ENCODE data around the gene CACNA1D.
A peak's percentile ranks its signal among the peaks of the same experiment; 100 is the strongest.

Gene CACNA1D

DNA sequence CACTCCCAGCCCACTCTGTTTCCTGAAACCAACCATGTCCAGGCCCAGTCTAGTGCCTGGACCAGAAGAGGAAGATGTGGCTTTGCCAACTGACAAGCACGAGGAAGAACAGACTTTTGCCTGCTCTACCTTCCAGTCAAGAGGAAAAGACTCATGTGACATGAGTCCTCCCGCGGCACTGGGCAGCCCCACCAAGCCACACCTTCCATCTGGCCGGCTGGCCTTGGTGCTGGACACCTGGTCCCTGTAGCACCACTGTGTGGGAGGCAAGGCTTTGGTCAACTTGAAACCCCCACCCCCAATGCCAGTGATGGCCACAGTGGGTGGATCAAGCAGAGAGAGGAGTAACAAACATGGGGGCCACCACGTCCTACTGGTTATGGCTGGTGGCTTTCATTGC is 339.3 kb downstream of the CACNA1D start:
- DNase-seq, result no peak

DNA sequence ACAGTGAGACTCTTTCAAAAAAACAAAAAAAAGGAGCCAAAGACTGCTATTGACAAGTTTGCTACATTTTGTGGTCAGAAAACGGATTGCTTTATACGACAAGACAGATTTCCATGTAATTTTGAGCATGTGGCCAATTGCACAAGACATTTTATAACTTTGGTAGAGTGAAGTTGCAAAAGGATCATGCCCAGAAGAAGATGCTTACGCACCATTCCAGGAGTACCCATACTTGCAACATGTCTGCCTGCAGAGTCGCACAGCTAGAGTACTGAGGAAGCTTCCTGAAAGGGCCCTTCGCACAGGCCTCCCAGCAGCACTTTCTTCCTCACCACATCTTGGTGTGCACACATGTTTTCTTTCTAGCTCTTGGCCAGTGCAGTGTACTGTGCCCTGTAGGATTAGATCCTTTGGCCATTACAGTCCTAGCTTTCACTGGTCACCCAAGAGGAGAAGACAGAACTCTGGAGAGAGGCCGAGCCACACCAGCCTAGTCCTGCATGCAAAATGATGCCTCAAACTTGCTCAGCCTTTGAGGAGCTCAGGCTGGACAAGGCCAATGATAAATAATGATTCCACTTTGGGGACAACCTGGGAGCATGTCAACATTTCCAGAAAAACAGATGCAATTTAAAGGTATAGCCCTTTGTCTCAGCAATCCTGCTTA is 340.2 kb downstream of the CACNA1D start:
- DNase-seq, result no peak

DNA sequence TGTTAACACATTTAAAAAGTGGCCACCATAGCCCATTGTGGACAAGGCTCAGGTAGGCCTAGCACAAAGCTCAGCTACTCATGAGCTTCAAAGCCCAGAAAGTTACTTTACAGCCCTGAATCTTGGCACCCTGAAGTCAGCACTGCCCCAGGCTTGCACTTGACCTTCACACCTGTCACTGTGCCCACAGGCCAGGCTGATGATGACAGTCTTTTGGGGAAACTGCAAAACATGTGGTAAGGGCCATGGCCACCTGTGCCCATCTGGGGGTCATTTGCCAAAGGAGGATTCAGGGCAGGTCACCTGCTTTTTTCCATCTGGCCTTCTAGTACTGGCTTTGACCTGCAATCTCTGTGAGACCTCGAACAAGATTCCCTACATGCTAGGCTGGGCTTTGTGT is 340.8 kb downstream of the CACNA1D start:
- no peak for DNase-seq

DNA sequence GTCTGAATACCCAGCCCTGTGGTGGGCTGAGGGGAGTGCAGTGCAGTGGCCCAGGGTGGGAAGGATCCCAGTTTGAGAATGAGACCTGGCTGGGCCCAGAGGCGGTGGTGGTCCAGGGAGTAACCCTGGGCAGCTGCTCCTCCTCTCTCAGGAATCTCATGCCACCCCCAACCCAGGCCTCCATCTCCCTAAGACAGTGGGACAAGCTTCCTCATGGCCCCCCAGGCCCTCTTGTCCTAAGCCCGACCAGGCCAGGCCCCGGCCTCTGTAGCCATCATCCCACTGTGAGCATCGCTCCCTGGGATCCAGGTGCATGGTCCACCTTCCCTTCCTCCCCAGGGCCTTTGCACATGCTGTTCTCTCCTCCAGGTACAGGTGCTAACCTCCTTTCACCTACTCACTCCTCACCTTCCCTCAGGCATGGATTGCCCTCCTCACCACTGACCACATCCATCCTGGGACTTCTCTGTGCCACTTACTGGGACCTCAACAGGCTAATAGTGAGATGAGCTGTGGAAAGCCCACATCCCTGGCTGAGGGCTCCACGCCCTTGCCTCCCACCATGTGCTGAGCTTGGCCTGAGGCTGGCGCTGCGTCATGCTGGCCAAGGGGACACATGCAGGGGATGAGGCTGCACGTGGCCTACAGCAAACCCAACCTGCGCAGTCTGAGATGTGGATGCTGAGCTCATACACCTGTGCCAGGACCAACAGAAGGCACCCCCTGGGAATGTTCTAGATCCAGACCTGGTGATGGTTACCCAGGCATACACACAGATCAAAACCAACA is 341.9 kb downstream of the CACNA1D start:
- no peak for DNase-seq

GRCh38 chr3:53837331-53837730 is 342.9 kb downstream of the CACNA1D start:
- no peak for DNase-seq

DNA sequence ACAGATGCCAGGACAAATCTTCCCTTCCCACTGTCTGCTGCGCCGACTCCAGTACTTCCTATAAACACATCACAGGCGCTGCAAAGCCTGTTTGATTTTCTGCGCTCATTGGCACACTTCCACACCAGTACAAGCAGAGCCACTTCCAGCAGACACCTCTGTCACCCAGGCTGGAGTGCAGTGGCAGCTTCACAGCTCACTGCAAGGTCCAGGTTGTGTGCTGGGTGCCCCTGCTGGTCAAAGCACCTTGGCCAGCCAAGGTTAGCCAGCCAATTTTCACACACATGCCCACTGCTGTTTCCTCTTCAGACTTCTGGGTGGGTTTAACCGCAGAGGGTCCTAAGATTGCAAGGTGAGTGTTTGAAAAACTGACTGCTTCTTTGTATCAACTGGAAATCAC is 346.9 kb downstream of the CACNA1D start:
- DNase-seq, result no peak

DNA sequence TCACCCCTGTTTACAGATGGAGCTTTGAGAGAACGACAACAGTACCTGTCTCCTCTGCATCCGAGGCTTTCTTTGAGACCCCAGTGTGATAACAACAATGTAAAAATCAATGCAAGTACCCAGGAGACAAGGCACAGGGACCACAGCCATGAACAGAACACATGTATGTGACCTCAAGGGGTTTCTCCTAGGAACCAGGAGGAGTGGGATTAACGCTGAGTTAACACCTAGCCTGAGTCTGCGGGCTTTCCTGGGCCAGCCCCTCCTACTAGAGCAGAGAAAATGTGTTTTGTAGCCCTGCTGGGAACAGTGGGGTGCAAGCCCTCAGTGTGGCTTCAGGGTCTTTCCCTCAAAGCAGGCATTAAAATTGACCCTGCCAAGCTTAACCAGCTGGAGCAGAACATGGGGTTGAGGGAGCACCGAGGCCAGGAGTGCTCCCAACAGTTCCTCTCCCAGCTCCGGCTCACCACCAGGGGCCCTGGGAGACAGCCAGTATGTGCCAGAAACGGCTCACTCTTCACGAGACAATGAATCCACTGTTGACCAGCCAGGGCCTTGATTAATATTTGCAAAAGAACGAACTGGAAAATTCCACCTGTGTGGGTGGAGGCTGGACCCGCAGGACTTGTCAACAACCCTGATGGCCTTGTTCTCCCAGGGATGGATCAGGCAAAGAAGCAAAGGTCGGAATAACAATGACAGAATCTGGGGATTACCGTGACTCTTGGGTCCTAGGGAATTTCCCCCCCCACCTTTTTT is 348.2 kb downstream of the CACNA1D start:
- peak; percentile 22 for DNase-seq

DNA sequence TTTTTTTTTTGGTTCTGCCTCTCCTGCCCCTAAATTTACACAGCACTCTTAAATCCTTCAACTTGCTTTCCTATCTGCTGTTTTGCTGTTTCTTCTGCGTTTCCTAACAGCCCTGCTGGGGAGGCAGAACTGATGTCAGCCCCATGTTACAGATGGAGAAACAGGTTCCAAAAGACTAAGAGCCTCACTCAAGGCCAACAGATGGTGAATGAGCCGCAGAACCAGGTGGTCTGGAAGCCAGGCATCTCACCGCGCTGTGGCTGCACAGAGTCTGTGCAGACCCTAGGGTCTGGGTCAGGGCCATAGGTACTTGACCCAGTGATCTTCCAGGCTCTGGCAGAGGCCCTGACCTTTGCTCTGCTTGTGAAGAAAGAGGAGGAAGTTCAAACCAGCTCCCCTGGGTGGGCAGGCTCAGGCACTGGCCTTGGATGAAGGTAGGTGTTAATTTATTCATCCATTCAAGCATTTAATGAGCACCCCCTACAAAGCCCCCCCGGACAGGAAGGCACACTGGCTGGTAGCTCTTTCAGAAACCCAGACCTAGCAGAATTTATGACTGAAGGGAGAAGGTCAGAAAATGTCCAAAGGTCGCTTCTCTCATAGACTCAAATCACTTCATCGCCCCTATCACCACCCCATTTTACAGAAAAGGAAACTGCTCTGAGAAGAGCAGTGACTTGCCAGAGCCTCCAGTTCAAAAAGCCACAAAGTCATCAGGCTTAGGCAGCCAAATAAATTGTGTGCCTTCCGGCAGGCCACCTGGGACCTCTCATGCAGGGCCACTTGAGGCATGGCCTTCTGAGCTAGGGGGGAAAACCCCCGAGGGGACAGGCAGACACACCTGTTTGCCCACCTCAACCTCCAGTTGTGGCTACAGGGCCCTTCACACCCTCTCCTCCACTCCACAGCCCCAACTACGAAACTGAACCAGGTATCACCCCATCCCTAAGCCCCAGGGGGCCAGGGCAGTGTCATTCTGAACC is 349.1 kb downstream of the CACNA1D start:
- DNase-seq, result no peak

GRCh38 chr3:53844262-53845102 is 350.1 kb downstream of the CACNA1D start:
- DNase-seq, result no peak

GRCh38 chr3:53845103-53845880 is 350.9 kb downstream of the CACNA1D start:
- peak; percentile 2 for DNase-seq

DNA sequence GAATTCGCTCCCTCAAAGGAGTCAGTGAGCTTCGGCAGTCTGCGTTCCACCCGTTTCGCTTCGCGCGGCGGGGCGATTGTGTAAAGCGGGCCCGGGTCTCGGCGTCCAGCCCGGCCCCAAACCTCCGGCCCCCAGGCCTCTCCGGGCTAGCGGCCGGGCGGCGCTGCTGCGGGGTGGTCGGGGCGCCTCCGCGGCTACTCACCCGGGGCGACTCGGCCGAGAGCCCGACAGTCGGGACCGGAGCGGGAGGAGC is 351.4 kb downstream of the CACNA1D start:
- DNase-seq, result no peak

- DNase-seq, result peak; percentile 34
These were observed 351.9 kb downstream of the CACNA1D start, which contains the start of the genes CHDH and IL17RB for GRCh38 chr3:53846134-53846850. CHDH (minus strand) TSS chr3:53846419; CDS start chr3:53824008, 22,411 bp downstream. IL17RB (plus strand) TSS chr3:53846568; CDS start chr3:53846589, 21 bp downstream.

DNA sequence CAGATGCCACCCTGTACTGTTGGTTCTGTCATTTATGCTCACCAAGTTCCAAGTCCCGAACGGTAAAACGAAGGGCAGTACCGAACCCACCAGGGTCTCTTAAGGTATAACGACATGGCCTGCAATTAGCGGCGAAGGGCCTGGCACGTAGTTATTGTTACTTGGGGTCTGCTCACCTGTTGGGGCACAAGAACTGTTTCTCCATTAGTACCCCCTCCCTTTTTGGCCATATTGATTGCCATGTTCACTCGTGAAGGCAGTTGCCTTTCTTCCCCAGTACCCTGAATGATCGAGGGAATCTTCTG is 352.4 kb downstream of the CACNA1D start:
- DNase-seq, result no peak

DNA sequence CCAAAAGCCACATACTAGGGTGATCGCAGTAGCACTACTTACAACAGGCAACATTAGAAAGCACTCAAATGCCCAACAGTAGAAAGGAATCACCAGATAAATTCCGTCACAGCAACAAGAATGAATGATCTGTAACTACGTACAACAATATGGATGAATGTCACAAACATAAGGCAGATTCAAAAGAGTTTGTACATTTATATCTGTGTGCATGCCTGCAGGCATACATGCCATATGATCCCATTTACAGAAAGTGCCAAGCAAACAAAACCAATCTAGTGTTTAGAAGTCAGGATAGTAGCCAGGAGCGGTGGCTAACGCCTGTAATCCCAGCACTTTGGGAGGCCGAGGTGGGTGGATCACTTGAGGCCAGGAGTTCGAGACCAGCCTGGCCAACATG is 355.5 kb downstream of the CACNA1D start:
- DNase-seq, result no peak

- DNase-seq, result no peak
These were observed 356.5 kb downstream of the CACNA1D start for GRCh38 chr3:53850895-53851294.

- DNase-seq, result no peak
These were observed 362.6 kb downstream of the CACNA1D start for GRCh38 chr3:53856964-53857363.

DNA sequence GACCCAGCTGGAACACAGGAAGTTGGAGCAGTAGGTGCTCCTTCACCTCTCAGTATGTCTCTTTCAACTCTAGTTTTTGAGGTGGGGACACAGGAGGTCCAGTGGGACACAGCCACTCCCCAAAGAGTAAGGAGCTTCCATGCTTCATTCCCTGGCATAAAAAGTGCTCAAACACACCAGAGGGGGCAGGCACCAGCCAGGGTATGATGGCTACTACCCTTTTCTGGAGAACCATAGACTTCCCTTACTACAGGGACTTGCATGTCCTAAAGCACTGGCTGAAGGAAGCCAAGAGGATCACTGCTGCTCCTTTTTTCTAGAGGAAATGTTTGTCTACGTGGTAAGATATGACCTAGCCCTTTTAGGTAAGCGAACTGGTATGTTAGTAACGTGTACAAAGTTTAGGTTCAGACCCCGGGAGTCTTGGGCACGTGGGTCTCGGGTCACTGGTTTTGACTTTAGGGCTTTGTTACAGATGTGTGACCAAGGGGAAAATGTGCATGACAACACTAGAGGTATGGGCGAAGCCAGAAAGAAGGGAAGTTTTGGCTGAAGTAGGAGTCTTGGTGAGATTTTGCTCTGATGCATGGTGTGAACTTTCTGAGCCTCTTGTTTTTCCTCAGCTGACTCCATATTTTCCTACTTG is 363.8 kb downstream of the CACNA1D start:
- DNase-seq, result no peak

DNA sequence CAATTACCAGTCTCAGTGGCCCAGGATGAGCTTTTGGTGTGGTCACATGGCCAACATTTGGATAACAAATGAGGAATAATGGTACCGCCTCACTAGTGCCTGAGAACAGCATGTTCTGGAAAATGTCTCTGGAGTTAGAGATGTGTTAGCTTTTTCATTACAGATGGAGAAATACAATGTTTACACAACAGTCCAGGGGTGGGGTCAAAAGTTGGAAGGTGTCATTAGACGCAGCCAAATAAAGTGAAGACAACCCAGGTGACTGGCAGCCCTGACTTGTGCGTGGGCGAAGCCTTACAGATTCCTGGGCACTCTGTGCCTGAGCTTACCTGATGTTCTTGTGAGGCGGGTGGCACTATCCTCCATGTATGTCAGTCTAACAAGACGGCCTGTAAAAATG is 364.8 kb downstream of the CACNA1D start:
- DNase-seq, result no peak

- no peak for DNase-seq
These were observed 365.8 kb downstream of the CACNA1D start for GRCh38 chr3:53860196-53860595.

DNA sequence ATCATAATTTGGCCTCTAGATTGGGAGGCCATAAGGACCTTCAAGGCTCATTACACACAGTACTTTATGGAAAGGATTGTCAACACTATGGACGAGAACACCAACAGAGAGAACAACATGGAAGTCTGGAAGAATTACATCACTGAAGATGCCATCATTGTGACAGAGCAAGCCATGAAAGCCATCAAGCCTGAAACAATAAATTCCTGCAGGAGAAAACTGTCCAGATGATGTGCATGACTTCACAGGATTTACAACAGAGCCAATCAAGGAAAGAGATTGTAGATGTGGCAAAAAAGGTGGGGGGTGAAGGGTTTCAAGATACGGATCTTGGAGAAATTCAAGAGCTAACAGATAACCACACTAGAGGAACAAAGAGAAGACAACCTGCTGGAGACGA is 367.8 kb downstream of the CACNA1D start:
- no peak for DNase-seq

All from COR-L47 (cell line).